Gastroesophageal sphincter (tissue), 4 donors: Measurements from ENCODE around the gene DISC1. TPM values are rescaled to one million over a fixed set of nuclear protein-coding genes. Genes with fewer than 3 reads are reported as not detected.

Experiments
- ATAC-seq: fragments of 150-250 bp; one replicate; pipeline ENCODE4 v1.9.1; 2016; ENCODE audit warnings: mild to moderate bottlenecking, moderate library complexity
- H3K27ac ChIP-seq, 4 donors: fragments of 200-600 bp; sonication (generic) in 3 of 4; 1 replicate in 3 of 4; 2 replicates in 1 of 4; pipeline ENCODE4 v1.5.1; 2016 to 2019
- H3K27me3 ChIP-seq: fragments of 200-600 bp; sonication (generic); one replicate; pipeline ENCODE4 v1.5.1; 2019
- H3K36me3 ChIP-seq, 2 donors: fragments of 200-600 bp; sonication (generic); one replicate each; pipeline ENCODE4 v1.5.1; 2019; ENCODE audit warnings: control low read depth in 1 of 2
- H3K4me1 ChIP-seq, 3 donors: fragments of 200-600 bp; sonication (generic); 1 replicate in 2 of 3; 2 replicates in 1 of 3; pipeline ENCODE4 v1.5.1; 2016 to 2019; ENCODE audit warnings: control low read depth in 2 of 3
- H3K4me3 ChIP-seq, 2 donors: fragments of 200-600 bp; sonication (generic); one replicate each; pipeline ENCODE4 v1.5.1; 2019; ENCODE audit warnings: mild to moderate bottlenecking in 1 of 2, moderate library complexity in 1 of 2
- H3K9me3 ChIP-seq, 3 donors: fragments of 200-600 bp; sonication (generic); one replicate each; pipeline ENCODE4 v1.5.1; 2017 to 2019; ENCODE audit warnings: control low read depth in 2 of 3
- CTCF ChIP-seq, 4 experiments: fragments of 200-600 bp in 2 of 4; fragments of 450-650 bp in 2 of 4; sonication (generic) in 1 of 4; IDR thresholded peaks; one replicate each; pipeline ENCODE4 v1.5.1; 2017 to 2019; ENCODE audit warnings: antibody characterized with exemption in 4 of 4, mild to moderate bottlenecking in 2 of 4, moderate library complexity in 2 of 4
- EP300 ChIP-seq: sonication (generic); formaldehyde crosslinking; IDR thresholded peaks from one replicate; pipeline ENCODE4 v1.6.1; 2017; ENCODE audit warnings: antibody characterized with exemption, mild to moderate bottlenecking
- POLR2A ChIP-seq, 2 donors: fragments of 450-650 bp; IDR thresholded peaks; one replicate each; pipeline ENCODE4 v1.6.1; 2017; ENCODE audit warnings: antibody characterized with exemption in 2 of 2, mild to moderate bottlenecking in 2 of 2, moderate library complexity in 1 of 2
- POLR2AphosphoS5 ChIP-seq: sonication (generic); formaldehyde crosslinking; IDR thresholded peaks from one replicate; pipeline ENCODE4 v1.6.1; 2017; ENCODE audit warnings: antibody characterized with exemption
- WGBS, 2 donors: methylation state at CpG; one replicate each; pipeline ENCODE4 v1.1.5; 2018; ENCODE audit warnings: low coverage in 1 of 2; 5-methylcytosine and 5-hydroxymethylcytosine counted together
- total RNA-seq, 4 donors: library from RNA; depleted of rRNA; stranded (reverse); fragments of >200 nt; gene quantifications; one replicate each; pipeline ENCODE4 v1.1.0, GENCODE V29; 2016

Gene DISC1
- total RNA-seq, 4 donors from 2014 or later = 4.4 to 9.8 (median 6.8) TPM

- H3K36me3 ChIP-seq = peaks cover 0 to 3% of the 10 kb centered on the region in 2 donors
- ATAC-seq = no peak
- no peaks in the 10 kb centered on the region for H3K4me1 ChIP-seq
- no peaks in the 10 kb centered on the region for H3K9me3 ChIP-seq
- no peak overlapping the region for H3K4me3 ChIP-seq
- 100% methylated on average over 1 of the region's 1 CpG for WGBS, 2 donors
- no peak overlapping the region for H3K27ac ChIP-seq
- H3K27me3 ChIP-seq = no peaks in the 10 kb centered on the region
- TF ChIP-seq EP300 (no peak), POLR2AphosphoS5 (no peak), CTCF (IDR thresholded peaks at IDR 0.05) (no peak), POLR2A (IDR thresholded peaks at IDR 0.05) (no peak)
These were observed 411.3 kb downstream of the DISC1 start for GRCh38 chr1:232037774-232038388.

GRCh38 chr1:232038706-232039677 is 412.4 kb downstream of the DISC1 start:
- ATAC-seq = no peak
- H3K4me1 ChIP-seq = no peaks in the 10 kb centered on the region
- no peaks in the 10 kb centered on the region for H3K9me3 ChIP-seq
- WGBS, 2 donors = 67 to 71% methylated on average over 7 to 8 of the region's 8 CpGs
- TF ChIP-seq POLR2A (IDR thresholded peaks at IDR 0.05) (no peak), EP300 (no peak), POLR2AphosphoS5 (no peak), CTCF (IDR thresholded peaks at IDR 0.05) (no peak)
- H3K27me3 ChIP-seq = no peaks in the 10 kb centered on the region
- H3K4me3 ChIP-seq = no peak overlapping the region
- no peak overlapping the region for H3K27ac ChIP-seq
- H3K36me3 ChIP-seq = peaks cover 0 to 3% of the 10 kb centered on the region in 2 donors

GRCh38 chr1:232040260-232040659 is 413.7 kb downstream of the DISC1 start:
- Histone ChIP-seq H3K27ac (no peak overlapping the region), H3K36me3 (peaks cover 0 to 3% of the 10 kb centered on the region in 2 donors), H3K27me3 (no peaks in the 10 kb centered on the region), H3K4me1 (no peaks in the 10 kb centered on the region), H3K9me3 (no peaks in the 10 kb centered on the region), H3K4me3 (no peak overlapping the region)
- WGBS, 2 donors = 100% methylated on average over 2 of the region's 3 CpGs; no CpG with 5 or more reads in 1 of the 2 donors
- TF ChIP-seq POLR2A (IDR thresholded peaks at IDR 0.05) = no peak
- no peak for TF ChIP-seq EP300
- no peak for ATAC-seq

- H3K27ac ChIP-seq = no peak overlapping the region
- H3K36me3 ChIP-seq = no peaks in the 10 kb centered on the region
- TF ChIP-seq POLR2AphosphoS5 (no peak), EP300 (no peak)
- no peak overlapping the region for H3K4me3 ChIP-seq
- no peaks in the 10 kb centered on the region for H3K9me3 ChIP-seq
- H3K27me3 ChIP-seq = no peaks in the 10 kb centered on the region
- WGBS, 2 donors = 70 to 100% methylated on average over 2 to 3 of the region's 3 CpGs
- no peak for ATAC-seq
- no peaks in the 10 kb centered on the region for H3K4me1 ChIP-seq
These were observed 418.1 kb downstream of the DISC1 start for GRCh38 chr1:232044728-232045127.

GRCh38 chr1:232045139-232045994 is 418.8 kb downstream of the DISC1 start:
- Histone ChIP-seq H3K9me3 (no peaks in the 10 kb centered on the region), H3K36me3 (no peaks in the 10 kb centered on the region), H3K27me3 (no peaks in the 10 kb centered on the region), H3K4me1 (no peaks in the 10 kb centered on the region), H3K27ac (no peak overlapping the region), H3K4me3 (no peak overlapping the region)
- no peak for TF ChIP-seq POLR2AphosphoS5
- no peak for TF ChIP-seq EP300
- TF ChIP-seq CTCF (IDR thresholded peaks at IDR 0.05) = no peak
- no peak for TF ChIP-seq POLR2A (IDR thresholded peaks at IDR 0.05)
- no peak for ATAC-seq
- WGBS, 2 donors = 88 to 89% methylated on average over 8 of the region's 8 CpGs
